HG03139 (cell line): ENCODE measurements around the gene LRP8.

Experiments used
- ATAC-seq: cut with Tn5 transposase; IDR thresholded peaks from one replicate; pipeline ENCODE4 v1.9.1; 2021; ENCODE audit not compliant: unreplicated experiment

The LRP8 gene

GRCh38 chr1:53266038-53266437 is 61.8 kb downstream of the LRP8 start:
- no peak for ATAC-seq

GRCh38 chr1:53265581-53265980 is 62.3 kb downstream of the LRP8 start:
- no peak for ATAC-seq

- ATAC-seq: no peak
Measured at GRCh38 chr1:53264048-53264447, 63.8 kb downstream of the LRP8 start.

GRCh38 chr1:53262000-53262399 is 65.9 kb downstream of the LRP8 start:
- no peak for ATAC-seq

- no peak for ATAC-seq
Measured at GRCh38 chr1:53260631-53261247, 67.1 kb downstream of the LRP8 start.

GRCh38 chr1:53259932-53260331 is 67.9 kb downstream of the LRP8 start:
- ATAC-seq: peak; percentile 57

GRCh38 chr1:53258216-53258615 is 69.7 kb downstream of the LRP8 start:
- ATAC-seq: no peak

- no peak for ATAC-seq
Measured at GRCh38 chr1:53257454-53258081, 70.3 kb downstream of the LRP8 start.

GRCh38 chr1:53256511-53257453 is 71.1 kb downstream of the LRP8 start:
- ATAC-seq: no peak

- no peak for ATAC-seq
Measured at GRCh38 chr1:53255031-53255430, 72.8 kb downstream of the LRP8 start.

- ATAC-seq: no peak
Measured at GRCh38 chr1:53254011-53254640, 73.7 kb downstream of the LRP8 start.

GRCh38 chr1:53250325-53250724 is 77.5 kb downstream of the LRP8 start:
- no peak for ATAC-seq

- ATAC-seq: no peak
Measured at GRCh38 chr1:53249706-53250105, 78.2 kb downstream of the LRP8 start.

GRCh38 chr1:53246261-53247134 is 81.4 kb downstream of the LRP8 start:
- ATAC-seq: no peak

- ATAC-seq: no peak
Measured at GRCh38 chr1:53244141-53244540, 83.7 kb downstream of the LRP8 start.

- ATAC-seq: no peak
Measured at GRCh38 chr1:53242381-53242780, 85.5 kb downstream of the LRP8 start.

- no peak for ATAC-seq
Measured at GRCh38 chr1:53241828-53242227, 86.0 kb downstream of the LRP8 start.

- ATAC-seq: peak; percentile 98
Measured at GRCh38 chr1:53238197-53239155, 89.4 kb downstream of the LRP8 start, which contains the start of gene MAGOH. Gene MAGOH (minus strand): TSS chr1:53238518. CDS start chr1:53238448, 70 bp downstream.

- ATAC-seq: no peak
Measured at GRCh38 chr1:53237638-53238037, 90.2 kb downstream of the LRP8 start.
